ENCODE data around the gene IGSF3.
"Not testable (repeated sequence)": the region's sequence is repeated elsewhere in the genome, so short reads cannot be mapped to it uniquely, and the experiment has no call there.

Gene IGSF3

GRCh38 chr1:116596742-116597307 lies 70.7 kb downstream of the IGSF3 start:
- DNase-seq (ENCODE audit: low read depth), result not testable (repeated sequence)

GRCh38 chr1:116595946-116596741 lies 71.4 kb downstream of the IGSF3 start:
- DNase-seq (ENCODE audit: low read depth), result not testable (repeated sequence)

GRCh38 chr1:116595065-116595840 lies 72.3 kb downstream of the IGSF3 start:
- DNase-seq (ENCODE audit: low read depth), result not testable (repeated sequence)

GRCh38 chr1:116593977-116594376 lies 73.6 kb downstream of the IGSF3 start:
- DNase-seq (ENCODE audit: low read depth), result not testable (repeated sequence)

GRCh38 chr1:116593401-116593800 lies 74.1 kb downstream of the IGSF3 start:
- DNase-seq (ENCODE audit: low read depth), result not testable (repeated sequence)

GRCh38 chr1:116591951-116592605 lies 75.5 kb downstream of the IGSF3 start:
- DNase-seq (ENCODE audit: low read depth), result not testable (repeated sequence)

GRCh38 chr1:116591006-116591950 lies 76.3 kb downstream of the IGSF3 start:
- not testable (repeated sequence) for DNase-seq (ENCODE audit: low read depth)

- DNase-seq (ENCODE audit: low read depth), result not testable (repeated sequence)
Observed at GRCh38 chr1:116590359-116591005, 77.1 kb downstream of the IGSF3 start.

GRCh38 chr1:116589101-116589735 lies 78.3 kb downstream of the IGSF3 start:
- DNase-seq (ENCODE audit: low read depth), result not testable (repeated sequence)

GRCh38 chr1:116587501-116588227 lies 79.9 kb downstream of the IGSF3 start:
- DNase-seq (ENCODE audit: low read depth), result no peak

GRCh38 chr1:116586741-116587143 lies 80.8 kb downstream of the IGSF3 start:
- DNase-seq (ENCODE audit: low read depth), result no peak

- DNase-seq (ENCODE audit: low read depth), result no peak
Observed at GRCh38 chr1:116585886-116586285, 81.6 kb downstream of the IGSF3 start.

- DNase-seq (ENCODE audit: low read depth), result no peak
Observed at GRCh38 chr1:116581323-116581885, 86.1 kb downstream of the IGSF3 start.

- no peak for DNase-seq (ENCODE audit: low read depth)
Observed at GRCh38 chr1:116580446-116581322, 86.8 kb downstream of the IGSF3 start.

GRCh38 chr1:116579259-116579875 lies 88.2 kb downstream of the IGSF3 start:
- DNase-seq (ENCODE audit: low read depth), result no peak

GRCh38 chr1:116578581-116578980 lies 89.0 kb downstream of the IGSF3 start:
- no peak for DNase-seq (ENCODE audit: low read depth)

GRCh38 chr1:116577759-116578314 lies 89.7 kb downstream of the IGSF3 start:
- no peak for DNase-seq (ENCODE audit: low read depth)
